IMR-90 (cell line): ENCODE data around the gene ADAM12.

Source experiments
- BHLHE40 ChIP-seq: fragments of 150-350 bp; IDR thresholded peaks from 2 replicates; pipeline ENCODE4 v1.6.1; 2016; ENCODE audit warnings: mild to moderate bottlenecking, low read depth, low read length
- POLR2A ChIP-seq: IDR thresholded peaks from 2 replicates; pipeline ENCODE4 v1.6.1; 2012; ENCODE audit warnings: mild to moderate bottlenecking, low read depth, low read length
- TF ChIP-seq, protein P1 (sequence below): conservative IDR thresholded peaks from 2 replicates; pipeline ENCODE4 v1.5.1; 2012; ENCODE audit warnings: mild to moderate bottlenecking, low read depth, low read length, improper control_type of control experiment
- TF ChIP-seq, protein P2 (sequence below): fragments of 150-350 bp; IDR thresholded peaks from 2 replicates; pipeline ENCODE4 v1.6.1; 2016; ENCODE audit warnings: low read depth, mild to moderate bottlenecking, low read length, moderate library complexity, borderline replicate concordance

DNA sequence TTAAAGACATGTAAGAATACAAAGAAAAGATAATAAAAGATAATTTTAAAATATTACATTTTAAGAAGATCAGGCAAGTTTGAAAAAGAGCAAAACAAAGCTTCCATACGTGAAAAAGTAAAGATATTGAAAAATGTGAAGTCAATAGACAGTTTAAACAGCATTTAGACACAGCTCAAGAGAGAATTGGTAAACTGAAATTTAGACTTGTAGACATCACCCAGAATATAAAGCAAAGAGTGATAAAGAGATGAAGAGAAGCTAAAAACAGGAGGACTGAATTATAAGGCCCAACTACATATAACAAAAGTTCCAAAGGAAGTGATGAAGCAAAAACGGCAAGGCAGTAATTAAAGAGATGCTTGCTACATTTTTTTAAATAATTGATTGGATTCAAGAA, 13.8 kb downstream of the ADAM12 start:
- TF ChIP-seq, protein P1, sequence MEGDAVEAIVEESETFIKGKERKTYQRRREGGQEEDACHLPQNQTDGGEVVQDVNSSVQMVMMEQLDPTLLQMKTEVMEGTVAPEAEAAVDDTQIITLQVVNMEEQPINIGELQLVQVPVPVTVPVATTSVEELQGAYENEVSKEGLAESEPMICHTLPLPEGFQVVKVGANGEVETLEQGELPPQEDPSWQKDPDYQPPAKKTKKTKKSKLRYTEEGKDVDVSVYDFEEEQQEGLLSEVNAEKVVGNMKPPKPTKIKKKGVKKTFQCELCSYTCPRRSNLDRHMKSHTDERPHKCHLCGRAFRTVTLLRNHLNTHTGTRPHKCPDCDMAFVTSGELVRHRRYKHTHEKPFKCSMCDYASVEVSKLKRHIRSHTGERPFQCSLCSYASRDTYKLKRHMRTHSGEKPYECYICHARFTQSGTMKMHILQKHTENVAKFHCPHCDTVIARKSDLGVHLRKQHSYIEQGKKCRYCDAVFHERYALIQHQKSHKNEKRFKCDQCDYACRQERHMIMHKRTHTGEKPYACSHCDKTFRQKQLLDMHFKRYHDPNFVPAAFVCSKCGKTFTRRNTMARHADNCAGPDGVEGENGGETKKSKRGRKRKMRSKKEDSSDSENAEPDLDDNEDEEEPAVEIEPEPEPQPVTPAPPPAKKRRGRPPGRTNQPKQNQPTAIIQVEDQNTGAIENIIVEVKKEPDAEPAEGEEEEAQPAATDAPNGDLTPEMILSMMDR: no peak
- no peak for TF ChIP-seq POLR2A
- TF ChIP-seq, protein P2, sequence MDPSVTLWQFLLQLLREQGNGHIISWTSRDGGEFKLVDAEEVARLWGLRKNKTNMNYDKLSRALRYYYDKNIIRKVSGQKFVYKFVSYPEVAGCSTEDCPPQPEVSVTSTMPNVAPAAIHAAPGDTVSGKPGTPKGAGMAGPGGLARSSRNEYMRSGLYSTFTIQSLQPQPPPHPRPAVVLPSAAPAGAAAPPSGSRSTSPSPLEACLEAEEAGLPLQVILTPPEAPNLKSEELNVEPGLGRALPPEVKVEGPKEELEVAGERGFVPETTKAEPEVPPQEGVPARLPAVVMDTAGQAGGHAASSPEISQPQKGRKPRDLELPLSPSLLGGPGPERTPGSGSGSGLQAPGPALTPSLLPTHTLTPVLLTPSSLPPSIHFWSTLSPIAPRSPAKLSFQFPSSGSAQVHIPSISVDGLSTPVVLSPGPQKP: no peak
- no peak for TF ChIP-seq BHLHE40
